DMS114 treated with DMSO at 0.1 percent for 48 hours (cell line): ENCODE results near the gene FOXD1.
A peak's percentile ranks its signal among the peaks of the same experiment; 100 is the strongest.

Source experiments
- DNase-seq: peaks from one replicate; lab custom pipeline; 2025; ENCODE audit not compliant: unreplicated experiment; lab: John Stamatoyannopoulos, UW

The FOXD1 gene

GRCh38 chr5:73441378-73441777 lies 7.2 kb downstream of the FOXD1 start:
- no peak for DNase-seq

GRCh38 chr5:73440262-73440661 lies 8.3 kb downstream of the FOXD1 start:
- no peak for DNase-seq

- no peak for DNase-seq
These were observed 9.7 kb downstream of the FOXD1 start for GRCh38 chr5:73438645-73439470.

GRCh38 chr5:73437777-73438644 lies 10.6 kb downstream of the FOXD1 start:
- DNase-seq, result no peak

- peak; percentile 60 for DNase-seq
These were observed 11.3 kb downstream of the FOXD1 start for GRCh38 chr5:73437101-73437776.

GRCh38 chr5:73436535-73437100 lies 12.0 kb downstream of the FOXD1 start:
- DNase-seq, result no peak

- no peak for DNase-seq
These were observed 12.6 kb downstream of the FOXD1 start for GRCh38 chr5:73435759-73436534.

GRCh38 chr5:73434907-73435306 lies 13.7 kb downstream of the FOXD1 start:
- no peak for DNase-seq

- peak; percentile 10 for DNase-seq
These were observed 14.1 kb downstream of the FOXD1 start for GRCh38 chr5:73434461-73434860.

GRCh38 chr5:73433982-73434342 lies 14.6 kb downstream of the FOXD1 start:
- DNase-seq, result no peak

GRCh38 chr5:73433272-73433981 lies 15.2 kb downstream of the FOXD1 start:
- DNase-seq, result no peak

- DNase-seq, result no peak
These were observed 17.2 kb downstream of the FOXD1 start for GRCh38 chr5:73431204-73431851.

GRCh38 chr5:73426034-73426433 lies 22.5 kb downstream of the FOXD1 start:
- DNase-seq, result no peak

- DNase-seq, result no peak
These were observed 24.0 kb downstream of the FOXD1 start for GRCh38 chr5:73424556-73424977.

GRCh38 chr5:73422164-73422563 lies 26.4 kb downstream of the FOXD1 start:
- no peak for DNase-seq

GRCh38 chr5:73420666-73421065 lies 27.9 kb downstream of the FOXD1 start:
- no peak for DNase-seq

GRCh38 chr5:73419465-73420390 lies 28.8 kb downstream of the FOXD1 start:
- peak; percentile 23 for DNase-seq

- no peak for DNase-seq
These were observed 29.5 kb downstream of the FOXD1 start for GRCh38 chr5:73419117-73419464.
